ENCODE results near the gene GRIA1. TPM values are rescaled to one million over a fixed set of nuclear protein-coding genes. Genes with fewer than 3 reads are reported as not detected.

Gene GRIA1
- total and polyA plus RNA-seq, 10 of the 15 experiments (the other 5 are each of a cell fraction or from before 2014, with no cell fraction given), result 0.04 to 0.18 (median 0.04) TPM; not detected in 7

- H3K27me3 ChIP-seq (replicated peaks in 1 of 2; ENCODE audit: control insufficient read depth in 2 of 2, insufficient read depth in 2 of 2, low read length in 1 of 2), result no peaks in the 10 kb centered on the region; a peak in 1 of 4 replicates
- CTCF ChIA-PET, result no interaction called here
- H3K4me2 ChIP-seq (ENCODE audit: control insufficient read depth, insufficient read depth), result no peak overlapping the region
- RAD21 ChIA-PET (ENCODE audit: unreplicated experiment), result no interaction called here
- SMC1A ChIA-PET (ENCODE audit: uncharacterized antibody, unreplicated experiment), result no interaction called here
- intact Hi-C loops (cut with micrococcal nuclease; ENCODE audit: unreplicated experiment) (loop anchor here (5.0 kb wide), 1 partner anchor 138 kb away; no protein-coding TSS in a partner anchor), in situ Hi-C loops (cut with MboI) (no loop called here)
- H3K4me1 ChIP-seq (ENCODE audit: control insufficient read depth, insufficient read depth, low read length), result no peaks in the 10 kb centered on the region
- H3K27ac ChIP-seq (ENCODE audit: control insufficient read depth, insufficient read depth), result no peak overlapping the region
- no peaks in the 10 kb centered on the region for H3K79me2 ChIP-seq (ENCODE audit: control insufficient read depth, insufficient read depth, low read length)
- H3K9ac ChIP-seq (ENCODE audit: control insufficient read depth, insufficient read depth, low read length), result no peak overlapping the region
- H4K20me1 ChIP-seq (ENCODE audit: control insufficient read depth, insufficient read depth), result no peaks in the 10 kb centered on the region
- no peaks in the 10 kb centered on the region for H3K9me3 ChIP-seq (replicated peaks; ENCODE audit: control insufficient read depth, insufficient read depth, low read length)
- no peaks in the 10 kb centered on the region for H3K36me3 ChIP-seq (ENCODE audit: control insufficient read depth in 2 of 2, insufficient read depth in 2 of 2, low read length in 1 of 2)
- 29% methylated on average over 8 of the region's 8 CpGs for WGBS (ENCODE audit: insufficient coverage, insufficient replicate concordance, low lambda C conversion rate, missing lambda C conversion rate)
- BruUV-seq (replicated peaks), result no TSS peak
- ATAC-seq (no peak), FAIRE-seq (no peak), DNase-seq (ENCODE audit: low read depth, low spot score) (no peak)
- no peak overlapping the region for H3K4me3 ChIP-seq
- no peak overlapping the region for H2AFZ ChIP-seq (ENCODE audit: control insufficient read depth, low read depth, low read length)
- POLR2A ChIA-PET, result no interaction called here
- TF ChIP-seq FOXM1 (IDR thresholded peaks at IDR 0.05; ENCODE audit: low read depth, low read length), result no peak
- no peak for TF ChIP-seq CREM (IDR thresholded peaks at IDR 0.05; ENCODE audit: low read depth)
- no peak for TF ChIP-seq KAT2A (conservative IDR thresholded peaks at IDR 0.05; ENCODE audit: control insufficient read depth, low read depth, low read length)
- TF ChIP-seq STAT1 (conservative IDR thresholded peaks at IDR 0.05), result no peak
- TF ChIP-seq GABPA (IDR thresholded peaks at IDR 0.05; ENCODE audit: low read depth), result no peak
- TF ChIP-seq ZNF207 (IDR thresholded peaks at IDR 0.05; ENCODE audit: borderline replicate concordance), result no peak
- no peak for TF ChIP-seq RELB (IDR thresholded peaks at IDR 0.05; ENCODE audit: low read depth)
- no peak for TF ChIP-seq ETV6 (conservative IDR thresholded peaks at IDR 0.05 in 1 of 2, IDR thresholded peaks at IDR 0.05 in 1 of 2; ENCODE audit: borderline replicate concordance in 1 of 2, low read depth in 1 of 2)
- TF ChIP-seq PML (IDR thresholded peaks at IDR 0.05; ENCODE audit: low read length), result no peak
- TF ChIP-seq CUX1 (IDR thresholded peaks at IDR 0.05; ENCODE audit: insufficient replicate concordance, low read depth, low read length), result no peak
- TF ChIP-seq RUNX3 (IDR thresholded peaks at IDR 0.05; ENCODE audit: low read length), result no peak
Measured at GRCh38 chr5:153829510-153830065, 339.1 kb downstream of the GRIA1 start.

All from GM12878 (cell line).